ENCODE results near the gene ZFYVE1.
A peak's percentile ranks its signal among the peaks of the same experiment; 100 is the strongest.
"Not testable (repeated sequence)": the region's sequence is repeated elsewhere in the genome, so short reads cannot be mapped to it uniquely, and the experiment has no call there.

ZFYVE1 gene

GRCh38 chr14:73026845-73027542 lies at the start of gene ZFYVE1:
TSS of gene ZFYVE1 (minus strand) at chr14:73027106. CDS start at chr14:73024508, 2,598 bp downstream.
- peak; percentile 85 for DNase-seq

DNA sequence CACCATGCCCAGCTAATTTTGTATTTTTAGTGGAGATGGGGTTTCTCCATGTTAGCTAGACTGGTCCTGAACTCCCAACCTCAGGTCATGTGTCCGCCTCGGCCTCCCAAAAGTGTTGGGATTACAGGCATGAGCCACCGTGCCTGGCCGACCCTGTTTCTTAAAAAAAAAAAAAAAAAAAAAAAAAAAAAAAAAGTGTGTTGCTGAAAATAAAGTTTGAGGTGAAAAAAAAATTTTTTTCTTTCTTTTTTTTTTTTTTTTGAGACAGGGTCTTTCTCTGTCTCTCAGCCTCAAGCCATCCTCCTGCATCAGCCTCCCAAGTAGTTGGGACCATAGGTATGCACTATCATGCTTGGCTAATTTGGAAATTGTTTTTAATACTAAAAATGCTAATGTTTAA lies 42.7 kb upstream of the ZFYVE1 start:
- DNase-seq = no peak

GRCh38 chr14:73058922-73059673 lies 32.2 kb upstream of the ZFYVE1 start:
- no peak for DNase-seq

DNA sequence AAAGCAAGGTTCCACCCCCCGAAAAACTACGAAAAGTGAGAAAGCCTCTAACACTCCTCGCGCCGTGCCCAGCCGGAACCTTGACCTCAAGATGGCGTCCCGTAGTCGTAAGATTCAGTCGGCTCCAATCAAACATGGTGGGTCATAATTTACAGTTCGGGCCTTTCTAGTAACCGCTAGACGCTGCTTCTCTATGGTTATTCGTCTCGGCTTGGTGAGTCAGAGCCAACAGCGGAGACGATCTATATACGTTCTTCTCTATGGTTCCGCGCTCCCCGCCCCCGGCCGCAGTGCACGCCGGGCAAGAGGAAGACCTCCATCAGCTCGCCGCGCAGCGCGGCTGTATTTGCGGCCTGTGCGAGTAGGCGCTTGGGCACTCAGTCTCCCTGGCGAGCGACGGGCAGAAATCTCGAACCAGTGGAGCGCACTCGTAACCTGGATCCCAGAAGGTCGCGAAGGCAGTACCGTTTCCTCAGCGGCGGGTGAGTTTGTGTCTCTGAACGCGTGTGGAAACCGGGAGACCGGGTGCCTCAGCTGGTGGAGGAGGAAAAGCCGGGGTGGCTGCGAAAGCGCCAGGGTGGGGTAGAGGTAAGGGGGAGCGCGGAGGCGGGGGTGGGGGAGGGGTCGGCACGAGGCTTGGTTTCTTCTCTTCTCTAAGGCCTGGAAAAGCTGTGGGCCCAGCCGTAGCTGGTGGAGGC lies 31.5 kb upstream of the ZFYVE1 start, which contains the start of gene RBM25:
Gene RBM25, plus strand, starts transcription at position 311 of the 698 bp plus-strand sequence. CDS start 13,108 bp downstream, outside the sequence.
- peak; percentile 92 for DNase-seq

- no peak for DNase-seq
Observed at GRCh38 chr14:73057944-73058223, 31.0 kb upstream of the ZFYVE1 start.

DNA sequence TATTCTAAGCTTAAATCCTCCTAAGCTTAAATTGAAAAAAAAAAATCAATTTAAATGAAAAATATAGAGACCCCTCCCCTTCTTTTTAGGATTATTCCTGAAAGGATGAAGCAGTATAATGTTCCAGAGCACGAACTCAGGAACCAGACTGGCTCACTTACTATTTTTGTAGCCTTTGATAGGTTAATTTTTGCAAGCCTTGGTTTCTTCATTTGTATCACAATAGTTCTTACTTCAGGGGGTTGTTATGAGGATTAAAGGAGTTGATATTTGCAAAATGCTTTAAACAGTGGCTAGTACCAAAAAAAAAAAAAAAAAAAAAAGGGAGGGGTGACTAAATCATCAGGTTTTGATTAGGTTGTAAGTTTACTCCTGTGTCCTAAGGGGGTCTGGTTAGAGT lies 28.3 kb upstream of the ZFYVE1 start:
- DNase-seq = no peak

DNA sequence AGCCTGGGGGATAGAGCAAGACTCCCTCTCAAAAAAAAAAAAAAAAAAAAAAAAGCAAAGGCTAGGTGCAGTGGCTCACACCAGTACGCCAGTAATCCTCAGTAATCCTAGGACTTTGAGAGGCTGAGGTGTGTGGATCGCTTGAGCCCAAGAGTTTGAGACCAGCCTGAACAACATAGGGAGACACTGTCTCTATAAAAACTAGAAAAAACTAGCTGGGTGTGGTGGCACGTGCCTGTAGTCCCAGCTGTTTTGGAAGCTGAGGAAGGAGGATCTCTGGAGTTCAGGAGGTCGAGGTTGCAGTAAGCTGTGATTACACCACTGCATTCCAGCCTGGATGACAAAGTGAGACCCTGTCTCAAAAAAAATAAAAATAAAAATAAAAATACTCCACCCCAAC lies 22.5 kb upstream of the ZFYVE1 start:
- no peak for DNase-seq

DNA sequence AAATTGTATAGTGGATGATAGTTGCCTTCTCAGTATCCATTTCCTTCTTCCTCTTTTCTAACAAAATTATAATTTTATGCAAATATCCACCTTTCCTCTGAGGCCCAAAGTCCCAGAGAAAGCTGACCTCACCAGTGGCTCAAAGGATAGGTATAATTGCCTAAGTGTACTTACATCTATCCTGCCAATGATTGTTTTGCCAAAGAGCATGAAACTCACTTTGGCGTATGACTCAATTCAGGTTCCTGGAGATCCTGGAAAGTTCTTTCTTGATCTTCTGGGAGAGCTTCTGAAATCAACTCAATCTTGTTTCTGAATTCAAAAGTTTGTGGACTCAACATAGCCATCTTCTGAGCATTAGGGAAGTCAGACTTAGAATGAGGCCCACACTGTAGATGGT lies 20.9 kb upstream of the ZFYVE1 start:
- DNase-seq = no peak

DNA sequence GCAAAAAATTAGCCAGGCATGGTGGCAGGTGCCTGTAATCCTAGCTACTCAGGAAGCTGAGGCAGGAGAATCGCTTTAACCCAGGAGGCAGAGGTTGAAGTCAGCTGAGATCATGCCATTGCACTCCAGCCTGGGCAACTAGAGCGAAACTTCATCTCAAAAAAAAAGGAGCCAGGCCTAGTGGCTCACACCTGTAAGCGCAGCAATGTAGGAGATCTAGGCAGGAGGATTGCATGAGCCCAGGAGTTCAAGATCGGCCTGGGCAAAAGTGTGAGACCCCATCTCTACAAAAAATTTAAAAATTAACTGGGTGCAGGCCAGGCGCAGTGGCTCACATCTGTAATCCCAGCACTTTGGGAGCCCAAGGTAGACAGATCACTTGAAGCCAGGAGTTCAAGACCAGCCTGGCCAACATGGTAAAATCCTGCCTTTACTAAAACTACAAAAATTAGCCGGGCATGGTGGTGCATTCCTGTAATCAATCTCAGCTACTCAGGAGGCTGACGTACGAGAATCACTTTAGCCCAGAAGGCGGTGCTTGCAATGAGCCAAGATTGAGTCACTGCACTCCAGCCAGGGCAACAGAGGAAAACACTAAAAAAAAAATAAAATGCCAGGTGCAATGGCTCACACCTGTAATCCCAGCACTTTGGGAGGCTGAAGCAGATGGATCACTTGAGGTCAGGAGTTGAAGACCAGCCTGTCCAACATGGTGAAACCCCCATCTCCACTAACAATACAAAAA lies 10.0 kb upstream of the ZFYVE1 start:
- DNase-seq = not testable (repeated sequence)

- no peak for DNase-seq
Observed at GRCh38 chr14:73027984-73028383, 1.1 kb upstream of the ZFYVE1 start.

DNA sequence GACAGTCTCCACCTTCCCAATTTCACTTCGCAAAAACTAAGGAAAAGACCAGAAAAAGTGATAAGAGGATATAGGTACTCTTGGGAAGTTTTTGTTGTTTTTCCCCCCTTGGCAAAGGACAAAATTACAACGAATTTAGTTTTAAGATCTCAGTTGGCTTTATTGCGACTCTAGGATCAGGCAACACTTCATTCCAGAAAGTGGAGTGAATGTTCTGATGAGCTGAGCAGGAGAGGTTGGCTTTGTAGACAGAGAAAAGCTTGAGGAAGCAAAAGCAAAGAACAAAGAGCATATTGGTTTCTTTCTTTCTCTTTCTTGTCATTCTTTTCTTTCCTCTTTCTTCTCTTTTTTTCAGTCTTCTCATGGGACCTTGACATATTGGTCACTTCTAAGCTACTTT lies 640 bp upstream of the ZFYVE1 start:
- no peak for DNase-seq

DNA sequence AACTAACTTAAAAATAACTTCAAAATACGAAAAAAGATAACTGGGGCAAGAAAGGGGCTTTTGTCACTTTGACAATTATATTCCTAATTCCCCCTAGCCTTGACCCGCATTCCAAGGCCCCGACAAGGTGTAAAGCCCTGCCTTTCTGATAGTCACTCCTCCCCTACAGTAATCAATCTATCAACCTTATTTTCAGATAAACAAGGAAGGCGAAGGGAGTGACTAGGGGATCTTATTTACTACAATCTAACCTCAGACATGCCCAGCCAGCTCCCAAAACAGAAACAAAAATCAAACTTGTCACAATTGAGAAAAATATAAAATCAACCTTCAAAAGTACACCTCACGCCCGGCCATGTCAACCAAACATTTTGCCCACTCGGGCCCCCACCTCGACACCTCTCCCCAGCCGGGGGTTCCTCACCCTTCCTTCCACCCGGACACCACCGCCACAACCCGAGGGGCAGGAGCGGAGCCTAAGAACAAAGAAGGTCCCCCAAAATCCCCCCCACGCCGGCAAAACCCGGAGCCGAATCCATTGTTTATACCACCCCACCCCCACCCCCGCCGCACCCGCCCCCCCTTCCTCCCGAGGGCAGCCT lies 562 bp downstream of the ZFYVE1 start:
- DNase-seq = no peak

DNA sequence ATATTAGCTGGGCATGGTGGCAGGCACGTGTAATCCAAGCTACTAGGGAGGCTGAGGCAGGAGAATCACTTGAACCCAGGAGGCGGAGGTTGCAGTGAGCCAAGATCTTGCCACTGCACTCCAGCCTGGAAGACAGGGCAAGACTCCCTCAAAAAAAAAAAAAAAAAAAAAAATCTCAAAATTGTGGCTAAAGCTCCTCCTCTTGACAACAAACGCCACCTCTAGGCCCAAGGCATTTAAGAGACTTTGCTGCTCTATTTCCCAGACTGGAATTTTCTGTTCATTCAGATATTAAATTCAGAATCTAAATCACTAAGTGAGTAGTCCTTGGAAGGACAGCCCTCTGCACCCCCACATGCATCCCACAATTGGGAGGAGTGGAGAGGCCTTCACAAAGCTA lies 1.4 kb downstream of the ZFYVE1 start:
- DNase-seq = no peak

- DNase-seq = no peak
Observed at GRCh38 chr14:73022051-73022450, 4.9 kb downstream of the ZFYVE1 start.

DNA sequence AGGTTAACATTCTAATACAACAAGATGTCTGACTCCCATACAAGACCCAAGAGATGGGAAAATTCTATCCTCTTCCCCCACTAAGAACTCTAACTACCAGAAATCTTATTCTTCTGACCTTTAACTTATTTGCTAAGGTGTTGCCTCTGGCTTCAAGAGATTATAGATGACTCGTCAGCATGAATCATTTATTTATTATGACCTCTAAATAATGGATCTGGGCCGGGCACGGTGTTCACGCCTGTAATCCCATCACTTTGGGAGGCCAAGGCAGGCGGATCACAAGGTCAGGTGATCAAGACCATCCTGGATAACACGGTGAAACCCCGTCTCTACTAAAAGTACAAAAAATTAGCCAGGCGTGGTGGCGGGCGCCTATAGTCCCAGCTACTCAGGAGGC lies 10.9 kb downstream of the ZFYVE1 start:
- DNase-seq = not testable (repeated sequence)

DNA sequence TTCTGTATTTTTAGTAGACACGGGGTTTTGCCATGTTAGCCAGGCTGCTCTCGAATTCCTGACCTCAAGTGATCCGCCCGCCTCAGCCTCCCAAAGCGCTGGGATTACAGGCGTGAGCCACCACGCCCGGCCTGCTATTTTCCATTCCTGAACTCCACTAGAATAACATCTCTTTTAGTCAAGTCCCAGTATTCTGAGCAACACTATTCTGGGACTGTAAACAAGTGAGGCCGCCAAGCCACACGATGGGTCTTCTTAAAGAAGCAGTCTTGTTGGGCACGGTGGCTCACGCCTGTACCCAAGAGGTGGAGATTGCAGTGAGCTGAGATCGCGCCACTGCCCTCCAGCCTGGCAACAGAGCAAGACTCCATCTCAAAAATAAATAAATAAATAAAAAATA lies 11.4 kb downstream of the ZFYVE1 start:
- not testable (repeated sequence) for DNase-seq

- DNase-seq = no peak
Observed at GRCh38 chr14:73014105-73014504, 12.8 kb downstream of the ZFYVE1 start.

GRCh38 chr14:73011189-73011588 lies 15.7 kb downstream of the ZFYVE1 start:
- DNase-seq = not testable (repeated sequence)

DNA sequence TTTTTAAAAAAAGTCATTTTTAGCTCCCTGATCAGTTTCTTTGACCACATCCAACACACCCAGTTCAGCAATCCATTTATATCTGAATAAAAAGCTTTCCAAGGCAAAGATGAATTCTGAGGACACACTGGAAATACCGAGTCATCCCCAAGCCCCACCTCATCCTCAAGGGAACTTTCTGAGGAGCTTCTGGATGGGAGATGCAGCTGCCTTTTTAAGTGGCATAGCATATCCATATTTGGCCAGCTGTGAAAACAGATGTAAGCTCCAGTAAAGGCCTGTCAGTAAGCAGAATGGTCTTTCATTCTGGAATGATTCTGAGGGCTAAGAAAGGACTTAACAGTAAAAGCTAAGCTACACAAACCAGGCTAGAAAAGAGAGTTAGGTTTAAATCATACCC lies 18.4 kb downstream of the ZFYVE1 start:
- no peak for DNase-seq

DNA sequence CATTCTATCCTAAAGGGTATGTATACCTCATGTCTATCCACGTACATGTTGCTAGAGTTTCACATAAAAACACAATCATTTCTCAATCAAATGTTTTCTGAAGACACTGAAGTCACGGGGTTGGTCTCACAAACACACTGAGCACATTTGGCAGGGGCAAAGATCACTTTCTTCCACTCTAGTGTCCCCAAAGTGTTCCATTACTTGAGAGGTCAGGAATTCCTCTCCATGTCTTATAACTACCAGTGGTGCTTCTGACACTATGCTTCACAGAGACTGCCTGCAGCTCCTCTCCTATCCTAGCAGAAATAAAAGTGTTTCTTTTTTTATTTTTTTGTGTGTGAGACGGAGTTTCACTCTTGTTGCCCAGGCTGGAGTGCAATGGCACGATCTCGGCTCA lies 19.1 kb downstream of the ZFYVE1 start:
- no peak for DNase-seq

GRCh38 chr14:73004641-73005040 lies 22.3 kb downstream of the ZFYVE1 start:
- DNase-seq = not testable (repeated sequence)

GRCh38 chr14:73003681-73004080 lies 23.2 kb downstream of the ZFYVE1 start:
- DNase-seq = no peak

GRCh38 chr14:73000073-73000472 lies 26.8 kb downstream of the ZFYVE1 start:
- DNase-seq = no peak
